ENCODE data around the gene EVI2B. TPM values are rescaled to one million over a fixed set of nuclear protein-coding genes. Genes with fewer than 3 reads are reported as not detected.
"Not testable (repeated sequence)": the region's sequence is repeated elsewhere in the genome, so short reads cannot be mapped to it uniquely, and the experiment has no call there.

The EVI2B gene
- total RNA-seq, 2 donors from 2014 or later: 5.6 to 11.3 TPM

GRCh38 chr17:31289790-31290189 lies 24.1 kb downstream of the EVI2B start:
- no peaks in the 10 kb centered on the region for H3K36me3 ChIP-seq
- DNase-seq (ENCODE audit: low spot score): no peak
- no peak for TF ChIP-seq CTCF (IDR thresholded peaks at IDR 0.05)

GRCh38 chr17:31287932-31288331 lies 25.9 kb downstream of the EVI2B start:
- not testable (repeated sequence) for H3K4me3 ChIP-seq; H3K36me3 ChIP-seq; H3K9me3 ChIP-seq; DNase-seq (ENCODE audit: low spot score); H3K4me1 ChIP-seq; H3K27me3 ChIP-seq; H3K27ac ChIP-seq

More at GRCh38 chr17:31289790-31290189, 24.1 kb downstream of the EVI2B start:
- H3K27me3 ChIP-seq: no peaks in the 10 kb centered on the region
- H3K27ac ChIP-seq: no peak overlapping the region
- H3K9me3 ChIP-seq: no peaks in the 10 kb centered on the region
- no peak overlapping the region for H3K4me3 ChIP-seq
- H3K4me1 ChIP-seq: no peaks in the 10 kb centered on the region

- Histone ChIP-seq H3K4me3 (no peak overlapping the region), H3K9me3 (no peaks in the 10 kb centered on the region), H3K27ac (no peak overlapping the region), H3K27me3 (no peaks in the 10 kb centered on the region), H3K36me3 (no peaks in the 10 kb centered on the region), H3K4me1 (no peaks in the 10 kb centered on the region)
- no peak for DNase-seq (ENCODE audit: low spot score)
- no peak for TF ChIP-seq CTCF (IDR thresholded peaks at IDR 0.05)
Measured at GRCh38 chr17:31286587-31286986, 27.3 kb downstream of the EVI2B start.

- DNase-seq (ENCODE audit: low spot score): no peak
- H3K27ac ChIP-seq: no peak overlapping the region
- H3K9me3 ChIP-seq: no peaks in the 10 kb centered on the region
- peaks cover 9% of the 10 kb centered on the region for H3K36me3 ChIP-seq
- H3K4me1 ChIP-seq: no peaks in the 10 kb centered on the region
- no peaks in the 10 kb centered on the region for H3K27me3 ChIP-seq
- H3K4me3 ChIP-seq: no peak overlapping the region
- no peak for TF ChIP-seq CTCF (IDR thresholded peaks at IDR 0.05)
Measured at GRCh38 chr17:31283841-31284240, 30.0 kb downstream of the EVI2B start.

- DNase-seq (ENCODE audit: low spot score): no peak
- Histone ChIP-seq H3K4me3 (no peak overlapping the region), H3K36me3 (peaks cover 18% of the 10 kb centered on the region), H3K27me3 (no peaks in the 10 kb centered on the region), H3K9me3 (no peaks in the 10 kb centered on the region), H3K4me1 (no peaks in the 10 kb centered on the region), H3K27ac (no peak overlapping the region)
- TF ChIP-seq CTCF (IDR thresholded peaks at IDR 0.05): no peak
Measured at GRCh38 chr17:31281061-31281460, 32.8 kb downstream of the EVI2B start.

GRCh38 chr17:31279401-31279800 lies 34.5 kb downstream of the EVI2B start:
- H3K36me3 ChIP-seq: peaks cover 18% of the 10 kb centered on the region

More at GRCh38 chr17:31279401-31279800, 34.5 kb downstream of the EVI2B start:
- peaks cover 0 to 10% of the 10 kb centered on the region in 2 donors for H3K4me1 ChIP-seq
- H3K9me3 ChIP-seq: no peaks in the 10 kb centered on the region
- no peak overlapping the region for H3K27ac ChIP-seq
- H3K4me3 ChIP-seq: no peak overlapping the region
- no peaks in the 10 kb centered on the region for H3K27me3 ChIP-seq
- DNase-seq (ENCODE audit: low spot score): no peak
- TF ChIP-seq CTCF (IDR thresholded peaks at IDR 0.05): no peak

All from right atrium auricular region (tissue), 2 donors.